ENCODE results near the gene CLMN. TPM values are rescaled to one million over a fixed set of nuclear protein-coding genes. Genes with fewer than 3 reads are reported as not detected.

CLMN gene
- total and polyA plus RNA-seq, 2 experiments from 2014 or later: 3.2 to 5.7 TPM

DNA sequence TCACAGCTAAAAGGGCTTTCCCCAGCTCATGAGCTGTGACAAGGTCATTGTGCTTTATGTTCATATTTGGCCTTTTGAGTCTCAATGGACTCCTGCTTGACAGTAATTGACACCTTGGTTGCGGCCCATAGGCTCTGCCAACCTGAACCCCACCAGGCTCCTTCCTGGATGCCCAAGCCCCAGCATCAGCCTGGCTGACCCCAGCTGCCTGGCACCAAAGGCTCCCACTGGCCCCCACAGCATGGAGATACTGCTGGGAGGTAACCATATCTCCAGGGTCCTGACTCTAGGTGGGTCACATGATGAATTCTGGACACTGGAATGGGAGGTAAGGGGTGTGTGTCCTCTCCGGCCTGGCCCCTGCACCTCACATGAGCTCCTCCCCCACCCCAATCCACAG lies 50.2 kb downstream of the CLMN start:
- H3K9me3 Mint-ChIP-seq: no peaks in the 10 kb centered on the region
- no peak for DNase-seq (ENCODE audit: low spot score)
- TF ChIP-seq ZNF331 (CRISPR knock-in tag; IDR thresholded peaks at IDR 0.05; ENCODE audit: low read depth) (no peak), NANOG (IDR thresholded peaks at IDR 0.05; ENCODE audit: borderline replicate concordance) (no peak), POLR2AphosphoS5 (IDR thresholded peaks at IDR 0.05; ENCODE audit: low read depth) (no peak), JUNB (IDR thresholded peaks at IDR 0.05; ENCODE audit: unreplicated experiment) (no peak), ZNF114 (CRISPR knock-in tag; IDR thresholded peaks at IDR 0.05) (no peak), EZH2 (IDR thresholded peaks at IDR 0.05; ENCODE audit: low read depth, unreplicated experiment) (no peak), STAT1 (IDR thresholded peaks at IDR 0.05; ENCODE audit: unreplicated experiment) (no peak), EZH2phosphoT487 (IDR thresholded peaks at IDR 0.05; ENCODE audit: unreplicated experiment) (no peak)
- TF ChIP-seq, protein P1, sequence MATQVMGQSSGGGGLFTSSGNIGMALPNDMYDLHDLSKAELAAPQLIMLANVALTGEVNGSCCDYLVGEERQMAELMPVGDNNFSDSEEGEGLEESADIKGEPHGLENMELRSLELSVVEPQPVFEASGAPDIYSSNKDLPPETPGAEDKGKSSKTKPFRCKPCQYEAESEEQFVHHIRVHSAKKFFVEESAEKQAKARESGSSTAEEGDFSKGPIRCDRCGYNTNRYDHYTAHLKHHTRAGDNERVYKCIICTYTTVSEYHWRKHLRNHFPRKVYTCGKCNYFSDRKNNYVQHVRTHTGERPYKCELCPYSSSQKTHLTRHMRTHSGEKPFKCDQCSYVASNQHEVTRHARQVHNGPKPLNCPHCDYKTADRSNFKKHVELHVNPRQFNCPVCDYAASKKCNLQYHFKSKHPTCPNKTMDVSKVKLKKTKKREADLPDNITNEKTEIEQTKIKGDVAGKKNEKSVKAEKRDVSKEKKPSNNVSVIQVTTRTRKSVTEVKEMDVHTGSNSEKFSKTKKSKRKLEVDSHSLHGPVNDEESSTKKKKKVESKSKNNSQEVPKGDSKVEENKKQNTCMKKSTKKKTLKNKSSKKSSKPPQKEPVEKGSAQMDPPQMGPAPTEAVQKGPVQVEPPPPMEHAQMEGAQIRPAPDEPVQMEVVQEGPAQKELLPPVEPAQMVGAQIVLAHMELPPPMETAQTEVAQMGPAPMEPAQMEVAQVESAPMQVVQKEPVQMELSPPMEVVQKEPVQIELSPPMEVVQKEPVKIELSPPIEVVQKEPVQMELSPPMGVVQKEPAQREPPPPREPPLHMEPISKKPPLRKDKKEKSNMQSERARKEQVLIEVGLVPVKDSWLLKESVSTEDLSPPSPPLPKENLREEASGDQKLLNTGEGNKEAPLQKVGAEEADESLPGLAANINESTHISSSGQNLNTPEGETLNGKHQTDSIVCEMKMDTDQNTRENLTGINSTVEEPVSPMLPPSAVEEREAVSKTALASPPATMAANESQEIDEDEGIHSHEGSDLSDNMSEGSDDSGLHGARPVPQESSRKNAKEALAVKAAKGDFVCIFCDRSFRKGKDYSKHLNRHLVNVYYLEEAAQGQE (IDR thresholded peaks at IDR 0.05; ENCODE audit: unreplicated experiment): no peak
- TF ChIP-seq, protein P2, sequence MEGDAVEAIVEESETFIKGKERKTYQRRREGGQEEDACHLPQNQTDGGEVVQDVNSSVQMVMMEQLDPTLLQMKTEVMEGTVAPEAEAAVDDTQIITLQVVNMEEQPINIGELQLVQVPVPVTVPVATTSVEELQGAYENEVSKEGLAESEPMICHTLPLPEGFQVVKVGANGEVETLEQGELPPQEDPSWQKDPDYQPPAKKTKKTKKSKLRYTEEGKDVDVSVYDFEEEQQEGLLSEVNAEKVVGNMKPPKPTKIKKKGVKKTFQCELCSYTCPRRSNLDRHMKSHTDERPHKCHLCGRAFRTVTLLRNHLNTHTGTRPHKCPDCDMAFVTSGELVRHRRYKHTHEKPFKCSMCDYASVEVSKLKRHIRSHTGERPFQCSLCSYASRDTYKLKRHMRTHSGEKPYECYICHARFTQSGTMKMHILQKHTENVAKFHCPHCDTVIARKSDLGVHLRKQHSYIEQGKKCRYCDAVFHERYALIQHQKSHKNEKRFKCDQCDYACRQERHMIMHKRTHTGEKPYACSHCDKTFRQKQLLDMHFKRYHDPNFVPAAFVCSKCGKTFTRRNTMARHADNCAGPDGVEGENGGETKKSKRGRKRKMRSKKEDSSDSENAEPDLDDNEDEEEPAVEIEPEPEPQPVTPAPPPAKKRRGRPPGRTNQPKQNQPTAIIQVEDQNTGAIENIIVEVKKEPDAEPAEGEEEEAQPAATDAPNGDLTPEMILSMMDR (conservative IDR thresholded peaks at IDR 0.05; ENCODE audit: low read depth in 2 of 2): no peak
- TF ChIP-seq, protein P3, sequence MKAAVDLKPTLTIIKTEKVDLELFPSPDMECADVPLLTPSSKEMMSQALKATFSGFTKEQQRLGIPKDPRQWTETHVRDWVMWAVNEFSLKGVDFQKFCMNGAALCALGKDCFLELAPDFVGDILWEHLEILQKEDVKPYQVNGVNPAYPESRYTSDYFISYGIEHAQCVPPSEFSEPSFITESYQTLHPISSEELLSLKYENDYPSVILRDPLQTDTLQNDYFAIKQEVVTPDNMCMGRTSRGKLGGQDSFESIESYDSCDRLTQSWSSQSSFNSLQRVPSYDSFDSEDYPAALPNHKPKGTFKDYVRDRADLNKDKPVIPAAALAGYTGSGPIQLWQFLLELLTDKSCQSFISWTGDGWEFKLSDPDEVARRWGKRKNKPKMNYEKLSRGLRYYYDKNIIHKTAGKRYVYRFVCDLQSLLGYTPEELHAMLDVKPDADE (IDR thresholded peaks at IDR 0.05): no peak
- TF ChIP-seq, protein P4, sequence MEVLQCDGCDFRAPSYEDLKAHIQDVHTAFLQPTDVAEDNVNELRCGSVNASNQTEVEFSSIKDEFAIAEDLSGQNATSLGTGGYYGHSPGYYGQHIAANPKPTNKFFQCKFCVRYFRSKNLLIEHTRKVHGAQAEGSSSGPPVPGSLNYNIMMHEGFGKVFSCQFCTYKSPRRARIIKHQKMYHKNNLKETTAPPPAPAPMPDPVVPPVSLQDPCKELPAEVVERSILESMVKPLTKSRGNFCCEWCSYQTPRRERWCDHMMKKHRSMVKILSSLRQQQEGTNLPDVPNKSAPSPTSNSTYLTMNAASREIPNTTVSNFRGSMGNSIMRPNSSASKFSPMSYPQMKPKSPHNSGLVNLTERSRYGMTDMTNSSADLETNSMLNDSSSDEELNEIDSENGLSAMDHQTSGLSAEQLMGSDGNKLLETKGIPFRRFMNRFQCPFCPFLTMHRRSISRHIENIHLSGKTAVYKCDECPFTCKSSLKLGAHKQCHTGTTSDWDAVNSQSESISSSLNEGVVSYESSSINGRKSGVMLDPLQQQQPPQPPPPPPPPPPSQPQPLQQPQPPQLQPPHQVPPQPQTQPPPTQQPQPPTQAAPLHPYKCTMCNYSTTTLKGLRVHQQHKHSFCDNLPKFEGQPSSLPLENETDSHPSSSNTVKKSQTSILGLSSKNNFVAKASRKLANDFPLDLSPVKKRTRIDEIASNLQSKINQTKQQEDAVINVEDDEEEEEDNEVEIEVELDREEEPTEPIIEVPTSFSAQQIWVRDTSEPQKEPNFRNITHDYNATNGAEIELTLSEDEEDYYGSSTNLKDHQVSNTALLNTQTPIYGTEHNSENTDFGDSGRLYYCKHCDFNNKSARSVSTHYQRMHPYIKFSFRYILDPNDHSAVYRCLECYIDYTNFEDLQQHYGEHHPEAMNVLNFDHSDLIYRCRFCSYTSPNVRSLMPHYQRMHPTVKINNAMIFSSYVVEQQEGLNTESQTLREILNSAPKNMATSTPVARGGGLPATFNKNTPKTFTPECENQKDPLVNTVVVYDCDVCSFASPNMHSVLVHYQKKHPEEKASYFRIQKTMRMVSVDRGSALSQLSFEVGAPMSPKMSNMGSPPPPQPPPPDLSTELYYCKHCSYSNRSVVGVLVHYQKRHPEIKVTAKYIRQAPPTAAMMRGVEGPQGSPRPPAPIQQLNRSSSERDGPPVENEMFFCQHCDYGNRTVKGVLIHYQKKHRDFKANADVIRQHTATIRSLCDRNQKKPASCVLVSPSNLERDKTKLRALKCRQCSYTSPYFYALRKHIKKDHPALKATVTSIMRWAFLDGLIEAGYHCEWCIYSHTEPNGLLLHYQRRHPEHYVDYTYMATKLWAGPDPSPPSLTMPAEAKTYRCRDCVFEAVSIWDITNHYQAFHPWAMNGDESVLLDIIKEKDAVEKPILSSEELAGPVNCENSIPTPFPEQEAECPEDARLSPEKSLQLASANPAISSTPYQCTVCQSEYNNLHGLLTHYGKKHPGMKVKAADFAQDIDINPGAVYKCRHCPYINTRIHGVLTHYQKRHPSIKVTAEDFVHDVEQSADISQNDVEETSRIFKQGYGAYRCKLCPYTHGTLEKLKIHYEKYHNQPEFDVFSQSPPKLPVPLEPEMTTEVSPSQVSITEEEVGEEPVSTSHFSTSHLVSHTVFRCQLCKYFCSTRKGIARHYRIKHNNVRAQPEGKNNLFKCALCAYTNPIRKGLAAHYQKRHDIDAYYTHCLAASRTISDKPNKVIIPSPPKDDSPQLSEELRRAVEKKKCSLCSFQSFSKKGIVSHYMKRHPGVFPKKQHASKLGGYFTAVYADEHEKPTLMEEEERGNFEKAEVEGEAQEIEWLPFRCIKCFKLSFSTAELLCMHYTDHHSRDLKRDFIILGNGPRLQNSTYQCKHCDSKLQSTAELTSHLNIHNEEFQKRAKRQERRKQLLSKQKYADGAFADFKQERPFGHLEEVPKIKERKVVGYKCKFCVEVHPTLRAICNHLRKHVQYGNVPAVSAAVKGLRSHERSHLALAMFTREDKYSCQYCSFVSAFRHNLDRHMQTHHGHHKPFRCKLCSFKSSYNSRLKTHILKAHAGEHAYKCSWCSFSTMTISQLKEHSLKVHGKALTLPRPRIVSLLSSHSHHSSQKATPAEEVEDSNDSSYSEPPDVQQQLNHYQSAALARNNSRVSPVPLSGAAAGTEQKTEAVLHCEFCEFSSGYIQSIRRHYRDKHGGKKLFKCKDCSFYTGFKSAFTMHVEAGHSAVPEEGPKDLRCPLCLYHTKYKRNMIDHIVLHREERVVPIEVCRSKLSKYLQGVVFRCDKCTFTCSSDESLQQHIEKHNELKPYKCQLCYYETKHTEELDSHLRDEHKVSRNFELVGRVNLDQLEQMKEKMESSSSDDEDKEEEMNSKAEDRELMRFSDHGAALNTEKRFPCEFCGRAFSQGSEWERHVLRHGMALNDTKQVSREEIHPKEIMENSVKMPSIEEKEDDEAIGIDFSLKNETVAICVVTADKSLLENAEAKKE (CRISPR knock-in tag; IDR thresholded peaks at IDR 0.05): no peak
- Histone ChIP-seq H3F3A (replicated peaks; ENCODE audit: low read depth) (no peaks in the 10 kb centered on the region), H3K9me2 (ENCODE audit: insufficient read depth) (peaks cover 9% of the 10 kb centered on the region), H4K20me1 (replicated peaks; ENCODE audit: insufficient read depth) (no peaks in the 10 kb centered on the region), H3K4me3 (no peak overlapping the region), H3K27ac (ENCODE audit: low read depth) (no peak overlapping the region), H2AFZ (no peak overlapping the region), H3K4me1 (ENCODE audit: insufficient read depth) (0 out of 2 replicates have a peak, but pooled peaks cover 7% of the 10 kb centered on the region), H3K4me2 (no peak overlapping the region), H3K36me3 (ENCODE audit: insufficient read depth) (no peaks in the 10 kb centered on the region), H3K27me3 (ENCODE audit: insufficient read depth) (no peaks in the 10 kb centered on the region), H3K79me2 (replicated peaks; ENCODE audit: insufficient read depth) (no peaks in the 10 kb centered on the region)
- ATAC-seq: no peak
- H3K27me3 Mint-ChIP-seq (ENCODE audit: insufficient read depth, low read depth, poor library complexity): peaks cover 7% of the 10 kb centered on the region
- no peak overlapping the region for H3K4me3 Mint-ChIP-seq
- H3K27ac Mint-ChIP-seq: no peak overlapping the region
- H3K36me3 Mint-ChIP-seq (ENCODE audit: low read depth): peaks cover 3% of the 10 kb centered on the region; the same call in 1 of the 3 replicates
- peaks cover 16% of the 10 kb centered on the region for H3K4me1 Mint-ChIP-seq
